Coronary artery (tissue), 2 donors: Measurements from ENCODE around the gene AFG1L.
A peak's percentile ranks its signal among the peaks of the same experiment; 100 is the strongest.
"Not testable (repeated sequence)": the region's sequence is repeated elsewhere in the genome, so short reads cannot be mapped to it uniquely, and the experiment has no call there.

Experiments
- DNase-seq: peaks from one replicate; pipeline ENCODE4 v3.0.0-alpha.2; 2017; ENCODE audit warnings: low spot score
- H3K27ac ChIP-seq, 2 donors: fragments of 200-600 bp; sonication (generic); one replicate each; pipeline ENCODE4 v1.5.1; 2016 to 2019
- H3K4me3 ChIP-seq: fragments of 200-600 bp; sonication (generic); 2 replicates; pipeline ENCODE4 v1.5.1; 2016; ENCODE audit warnings: mild to moderate bottlenecking, moderate library complexity
- TF ChIP-seq, protein P1 (sequence below): fragments of 200-600 bp; sonication (generic); IDR thresholded peaks from one replicate; pipeline ENCODE4 v1.5.1; 2019; ENCODE audit warnings: antibody characterized with exemption

The AFG1L gene

GRCh38 chr6:108560463-108561308 is 265.8 kb downstream of the AFG1L start, which contains the start of gene FOXO3:
Gene FOXO3, plus strand, starts transcription at chr6:108560917. Its CDS starts 292 bp downstream, at chr6:108561209.
- TF ChIP-seq, protein P1, sequence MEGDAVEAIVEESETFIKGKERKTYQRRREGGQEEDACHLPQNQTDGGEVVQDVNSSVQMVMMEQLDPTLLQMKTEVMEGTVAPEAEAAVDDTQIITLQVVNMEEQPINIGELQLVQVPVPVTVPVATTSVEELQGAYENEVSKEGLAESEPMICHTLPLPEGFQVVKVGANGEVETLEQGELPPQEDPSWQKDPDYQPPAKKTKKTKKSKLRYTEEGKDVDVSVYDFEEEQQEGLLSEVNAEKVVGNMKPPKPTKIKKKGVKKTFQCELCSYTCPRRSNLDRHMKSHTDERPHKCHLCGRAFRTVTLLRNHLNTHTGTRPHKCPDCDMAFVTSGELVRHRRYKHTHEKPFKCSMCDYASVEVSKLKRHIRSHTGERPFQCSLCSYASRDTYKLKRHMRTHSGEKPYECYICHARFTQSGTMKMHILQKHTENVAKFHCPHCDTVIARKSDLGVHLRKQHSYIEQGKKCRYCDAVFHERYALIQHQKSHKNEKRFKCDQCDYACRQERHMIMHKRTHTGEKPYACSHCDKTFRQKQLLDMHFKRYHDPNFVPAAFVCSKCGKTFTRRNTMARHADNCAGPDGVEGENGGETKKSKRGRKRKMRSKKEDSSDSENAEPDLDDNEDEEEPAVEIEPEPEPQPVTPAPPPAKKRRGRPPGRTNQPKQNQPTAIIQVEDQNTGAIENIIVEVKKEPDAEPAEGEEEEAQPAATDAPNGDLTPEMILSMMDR = no peak
- DNase-seq = peak; percentile 97
- peak within 1 kb of the TSS; percentile 91 to 98 for H3K27ac ChIP-seq
- peak within 1 kb of the TSS; percentile 92 for H3K4me3 ChIP-seq

- DNase-seq = not testable (repeated sequence)
- peak overlapping the region; percentile 92 for H3K4me3 ChIP-seq
- peak overlapping the region; percentile 91 to 98 for H3K27ac ChIP-seq
Measured at GRCh38 chr6:108561309-108561647, 266.4 kb downstream of the AFG1L start.

DNA sequence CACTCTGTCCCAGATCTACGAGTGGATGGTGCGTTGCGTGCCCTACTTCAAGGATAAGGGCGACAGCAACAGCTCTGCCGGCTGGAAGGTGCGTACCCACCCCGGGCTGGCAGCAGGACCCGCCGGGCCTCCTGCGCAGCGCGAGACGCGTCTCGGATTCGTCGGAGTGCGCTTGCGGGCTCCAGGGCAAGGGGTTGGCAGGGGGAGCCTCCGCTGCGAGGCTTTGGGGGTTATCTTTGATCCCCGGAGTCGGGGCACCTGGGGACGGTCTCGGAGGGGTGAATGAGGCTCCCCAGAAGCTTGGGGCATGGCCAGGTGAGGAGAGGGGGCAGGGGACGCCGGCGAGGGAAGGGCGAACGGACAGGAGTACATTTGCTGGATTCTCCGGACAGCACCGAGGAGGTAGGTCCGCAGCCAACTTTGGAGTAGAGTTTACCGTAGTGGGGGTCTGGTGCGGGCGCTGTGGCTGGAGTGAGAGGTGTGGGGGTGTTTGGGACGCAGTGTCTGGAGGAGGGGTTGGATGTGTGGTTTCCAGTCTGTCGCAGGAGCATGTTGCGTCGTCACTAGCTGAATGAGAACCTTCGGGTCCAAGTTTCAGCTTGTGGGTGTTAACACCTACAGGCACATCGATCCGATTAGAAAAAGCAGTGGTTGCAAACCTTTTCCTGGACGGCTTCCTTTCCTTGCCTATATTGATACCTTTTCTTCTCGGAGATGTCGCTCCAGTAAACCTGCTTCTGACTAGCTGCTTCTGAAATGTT is 267.1 kb downstream of the AFG1L start:
- H3K27ac ChIP-seq = peak overlapping the region; percentile 91 to 98

DNA sequence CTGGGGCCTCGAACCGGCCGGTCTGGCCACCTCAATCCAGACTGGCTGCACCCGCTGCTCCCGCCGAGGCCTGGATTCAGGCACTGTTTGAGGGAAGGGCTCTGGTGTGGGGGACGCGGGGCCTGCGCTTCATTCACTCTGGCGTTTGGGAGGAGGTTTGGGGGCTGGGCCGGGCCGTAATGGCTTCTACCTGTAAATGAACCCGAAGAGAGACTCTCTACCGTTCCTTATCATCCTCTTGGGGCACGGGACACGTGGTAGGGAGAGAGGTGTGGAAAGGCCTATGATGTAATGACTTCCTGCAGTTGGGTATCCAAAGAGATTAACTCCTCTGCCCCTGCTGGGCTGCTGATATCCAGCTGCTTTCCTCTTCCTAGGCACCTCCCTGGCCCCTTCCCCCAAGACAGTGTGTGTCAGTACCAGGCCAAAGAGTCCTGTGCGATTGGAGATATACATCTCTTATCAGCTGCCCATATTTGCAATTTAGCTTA is 267.7 kb downstream of the AFG1L start:
- H3K27ac ChIP-seq = peak overlapping the region; percentile 91 to 98
- peak; percentile 87 for DNase-seq
- TF ChIP-seq, protein P1 = no peak
- H3K4me3 ChIP-seq = peak overlapping the region; percentile 92

More for the DNA sequence above, 267.1 kb downstream of the AFG1L start:
- TF ChIP-seq, protein P1 = no peak
- no peak for DNase-seq
- peak overlapping the region; percentile 92 for H3K4me3 ChIP-seq

DNA sequence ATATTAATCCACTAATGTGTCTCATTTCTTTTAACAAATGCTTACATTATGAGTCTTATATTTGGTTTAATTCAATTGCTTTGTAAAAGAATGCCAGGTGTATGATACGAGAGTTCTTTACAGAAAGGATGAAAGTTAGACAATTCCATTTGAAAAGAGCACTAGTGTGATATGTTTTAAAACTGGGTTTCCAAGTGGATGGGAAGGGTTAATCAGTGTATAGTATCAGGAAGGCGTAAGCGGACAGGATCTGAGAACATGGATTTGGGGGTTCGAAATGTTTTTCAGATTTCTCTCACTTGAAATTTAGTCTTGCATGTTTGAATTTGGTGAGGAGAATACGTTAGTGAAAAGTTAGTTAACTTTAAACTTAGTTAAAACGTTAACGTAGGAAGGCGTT is 268.4 kb downstream of the AFG1L start:
- TF ChIP-seq, protein P1 = no peak
- H3K27ac ChIP-seq = peak overlapping the region; percentile 91 to 98
- peak overlapping the region; percentile 92 for H3K4me3 ChIP-seq
- no peak for DNase-seq

GRCh38 chr6:108564178-108564577 is 269.3 kb downstream of the AFG1L start:
- Histone ChIP-seq H3K27ac (peak overlapping the region; percentile 89 to 98), H3K4me3 (peak overlapping the region; percentile 92)
- TF ChIP-seq, protein P1 = no peak
- DNase-seq = no peak

GRCh38 chr6:108565091-108565766 is 270.4 kb downstream of the AFG1L start:
- TF ChIP-seq, protein P1 = no peak
- no peak for DNase-seq
- Histone ChIP-seq H3K4me3 (peak overlapping the region; percentile 92), H3K27ac (peak overlapping the region; percentile 89 to 98)
